ENCODE data around the gene KRTAP5-6. TPM values are rescaled to one million over a fixed set of nuclear protein-coding genes. Genes with fewer than 3 reads are reported as not detected.

The KRTAP5-6 gene, protein sequence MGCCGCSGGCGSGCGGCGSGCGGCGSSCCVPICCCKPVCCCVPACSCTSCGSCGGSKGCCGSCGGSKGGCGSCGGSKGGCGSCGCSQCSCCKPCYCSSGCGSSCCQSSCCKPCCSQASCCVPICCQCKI
- not detected in 2 replicates for total RNA-seq

GRCh38 chr11:1696608-1697570 lies at the start of gene KRTAP5-6:
TSS of gene KRTAP5-6 (plus strand) at chr11:1697195. CDS start at chr11:1697246, 51 bp downstream.

Other genes starting within 250 kb of the KRTAP5-6 start
- gene MOB2, start 210.4 kb upstream of the KRTAP5-6 start, total RNA-seq: 13.4 and 19.2 TPM in 2 replicates
- under 0.01 and 2.2 TPM in 2 replicates for gene DUSP8, start 124.9 kb upstream of the KRTAP5-6 start, total RNA-seq
- not detected in 2 replicates for gene KRTAP5-1, start 111.9 kb upstream of the KRTAP5-6 start, total RNA-seq
- gene KRTAP5-2, start 98.9 kb upstream of the KRTAP5-6 start, total RNA-seq: not detected in 2 replicates
- not detected in 2 replicates for gene KRTAP5-3, start 88.7 kb upstream of the KRTAP5-6 start, total RNA-seq
- not detected in 2 replicates for gene KRTAP5-4, start 75.1 kb upstream of the KRTAP5-6 start, total RNA-seq
- gene KRTAP5-5, start 67.4 kb upstream of the KRTAP5-6 start, total RNA-seq: not detected in 2 replicates
- gene IFITM10, start 53.4 kb downstream of the KRTAP5-6 start, total RNA-seq: 0.13 and 0.48 TPM in 2 replicates
- gene CTSD, start 66.7 kb downstream of the KRTAP5-6 start, total RNA-seq: 338 and 389 TPM in 2 replicates
- 0.39 TPM in 1 of 2 replicates, not detected in the other for gene SYT8, start 137.8 kb downstream of the KRTAP5-6 start, total RNA-seq
- gene TNNI2, start 141.8 kb downstream of the KRTAP5-6 start, total RNA-seq: 6.0 TPM in 1 of 2 replicates, not detected in the other
- gene LSP1, start 155.9 kb downstream of the KRTAP5-6 start, total RNA-seq: 1.2 and 2.2 TPM in 2 replicates
- not detected in 2 replicates for gene PRR33, start 194.7 kb downstream of the KRTAP5-6 start, total RNA-seq
- gene TNNT3, start 222.5 kb downstream of the KRTAP5-6 start, total RNA-seq: 12.1 TPM in 1 of 2 replicates, not detected in the other

All from epithelial cell of alveolus of lung (primary cell).